OCI-LY1 (cell line): ENCODE measurements around the gene PDLIM3.

Experiments
- EZH2 ChIP-seq: fragments of 200-600 bp; sonication (generic), shearing (Covaris generic); IDR thresholded peaks from 2 replicates; pipeline ENCODE4 v1.8.0; 2017; ENCODE audit warnings: borderline replicate concordance, mixed run types, mild to moderate bottlenecking, antibody characterized with exemption, low read length, moderate library complexity, mixed read lengths
- TF ChIP-seq, protein P1 (sequence below): fragments of 200-600 bp; sonication (generic), shearing (Covaris generic); IDR thresholded peaks from 2 replicates; pipeline ENCODE4 v1.5.1; 2017; ENCODE audit warnings: mild to moderate bottlenecking, antibody characterized with exemption, low read length, moderate library complexity, mixed read lengths

DNA sequence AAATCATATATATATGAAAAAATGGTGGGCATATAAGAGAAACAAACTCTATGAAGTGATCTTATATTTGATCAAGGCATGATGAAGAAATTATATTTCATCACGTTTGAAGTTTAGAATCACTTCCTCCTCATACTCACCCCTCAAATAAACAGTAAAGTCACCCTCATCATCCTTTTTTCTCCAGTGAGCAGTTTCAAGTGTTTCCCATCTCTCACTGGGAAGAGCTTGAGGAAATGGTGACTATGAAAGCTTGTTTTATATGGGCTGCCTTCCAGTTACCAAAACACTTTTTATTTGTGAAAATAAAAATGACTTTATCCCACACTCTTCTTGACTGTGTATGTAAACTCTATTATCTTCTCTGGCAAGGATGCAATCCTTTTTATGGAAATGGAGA lies 16.8 kb downstream of the PDLIM3 start:
- TF ChIP-seq, protein P1, sequence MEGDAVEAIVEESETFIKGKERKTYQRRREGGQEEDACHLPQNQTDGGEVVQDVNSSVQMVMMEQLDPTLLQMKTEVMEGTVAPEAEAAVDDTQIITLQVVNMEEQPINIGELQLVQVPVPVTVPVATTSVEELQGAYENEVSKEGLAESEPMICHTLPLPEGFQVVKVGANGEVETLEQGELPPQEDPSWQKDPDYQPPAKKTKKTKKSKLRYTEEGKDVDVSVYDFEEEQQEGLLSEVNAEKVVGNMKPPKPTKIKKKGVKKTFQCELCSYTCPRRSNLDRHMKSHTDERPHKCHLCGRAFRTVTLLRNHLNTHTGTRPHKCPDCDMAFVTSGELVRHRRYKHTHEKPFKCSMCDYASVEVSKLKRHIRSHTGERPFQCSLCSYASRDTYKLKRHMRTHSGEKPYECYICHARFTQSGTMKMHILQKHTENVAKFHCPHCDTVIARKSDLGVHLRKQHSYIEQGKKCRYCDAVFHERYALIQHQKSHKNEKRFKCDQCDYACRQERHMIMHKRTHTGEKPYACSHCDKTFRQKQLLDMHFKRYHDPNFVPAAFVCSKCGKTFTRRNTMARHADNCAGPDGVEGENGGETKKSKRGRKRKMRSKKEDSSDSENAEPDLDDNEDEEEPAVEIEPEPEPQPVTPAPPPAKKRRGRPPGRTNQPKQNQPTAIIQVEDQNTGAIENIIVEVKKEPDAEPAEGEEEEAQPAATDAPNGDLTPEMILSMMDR, result no peak
- TF ChIP-seq EZH2, result no peak
